Endothelial cell of umbilical vein (primary cell): ENCODE measurements around the gene FYN. TPM values are rescaled to one million over a fixed set of nuclear protein-coding genes. Genes with fewer than 3 reads are reported as not detected.

Experiments
- BruUV-seq: library from RNA; stranded (reverse); fragments of 400-500 nt; replicated peaks from 2 replicates; lab custom pipeline; 2021; lab: Mats Ljungman, UMichigan
- CTCF ChIA-PET: fragments of 300-600, 350-600 bp; sonication (Branson Sonifier 250); formaldehyde crosslinking; loops from one replicate; lab custom pipeline; 2021; ENCODE audit warnings: antibody characterized with exemption, inconsistent platforms; lab: Charles Lee
- POLR2A ChIA-PET: fragments of 300-600, 350-600 bp; sonication (Branson Sonifier 250); formaldehyde crosslinking; loops from one replicate; lab custom pipeline; 2021; ENCODE audit warnings: antibody characterized with exemption, inconsistent platforms; lab: Charles Lee
- DNase-seq: peaks from one replicate; pipeline ENCODE4 v3.0.0-alpha.2; 2011; ENCODE audit warnings: low read depth, low spot score
- FAIRE-seq: peaks from 2 replicates; lab custom pipeline; 2011; peaks lifted over from hg19 to GRCh38; lab: Jason Lieb, UNC
- H2AFZ ChIP-seq: 2 replicates; pipeline ENCODE4 v1.6.0; 2012; ENCODE audit warnings: low read depth, low read length, control low read depth, inconsistent platforms
- H3K27ac ChIP-seq: 2 replicates; pipeline ENCODE4 v1.5.1; 2011; ENCODE audit warnings: low read depth, mild to moderate bottlenecking, control low read depth, low read length, moderate library complexity; ENCODE audit not compliant: insufficient read depth
- H3K27me3 ChIP-seq, 2 experiments: 2 replicates each; pipeline versions ENCODE4 v1.6.0 to v1.6.1; 2011; ENCODE audit warnings: low read length in 2 of 2, mixed read lengths in 1 of 2; ENCODE audit not compliant: control insufficient read depth in 2 of 2, insufficient read depth in 2 of 2
- H3K36me3 ChIP-seq, 2 experiments: 2 replicates in 1 of 2; 3 replicates in 1 of 2; pipeline ENCODE4 v1.5.1; 2011; ENCODE audit warnings: low read length in 2 of 2, mild to moderate bottlenecking in 1 of 2, moderate library complexity in 1 of 2; ENCODE audit not compliant: control insufficient read depth in 2 of 2, insufficient read depth in 2 of 2; ENCODE audit errors: extremely low read depth in 1 of 2
- H3K4me1 ChIP-seq: 3 replicates; pipeline ENCODE4 v1.5.1; 2011; ENCODE audit warnings: mild to moderate bottlenecking, low read length; ENCODE audit not compliant: control insufficient read depth, insufficient read depth; ENCODE audit errors: extremely low read depth
- H3K4me2 ChIP-seq: 2 replicates; pipeline ENCODE4 v1.6.1; 2011; ENCODE audit warnings: low read length, control low read depth, mixed read lengths; ENCODE audit not compliant: insufficient read depth
- H3K4me3 ChIP-seq, 3 experiments: fragments of 200-600 bp in 1 of 3; sonication (generic), shearing (Covaris generic) in 1 of 3; replicated peaks in 1 of 3; 2 replicates each; pipeline ENCODE4 v1.5.1; 2011 to 2016; ENCODE audit warnings: control low read depth in 3 of 3, low read length in 3 of 3, mild to moderate bottlenecking in 2 of 3, inconsistent platforms in 1 of 3, low read depth in 1 of 3, moderate library complexity in 1 of 3; ENCODE audit not compliant: insufficient read depth in 1 of 3
- H3K79me2 ChIP-seq: 2 replicates; pipeline ENCODE4 v1.6.0; 2012; ENCODE audit warnings: low read length, inconsistent platforms; ENCODE audit not compliant: control insufficient read depth, insufficient read depth
- H3K9ac ChIP-seq: replicated peaks from 2 replicates; pipeline ENCODE3; 2011; ENCODE audit warnings: low read length, control low read depth; ENCODE audit not compliant: insufficient read depth; ENCODE audit errors: extremely low read depth
- H3K9me1 ChIP-seq: replicated peaks from 3 replicates; pipeline ENCODE4 v1.6.0; 2011; ENCODE audit warnings: mild to moderate bottlenecking, low read length; ENCODE audit not compliant: control insufficient read depth, insufficient read depth; ENCODE audit errors: extremely low read depth
- H3K9me3 ChIP-seq: replicated peaks from 2 replicates; pipeline ENCODE4 v1.5.1; 2012; ENCODE audit warnings: low read length, inconsistent platforms; ENCODE audit not compliant: control insufficient read depth, insufficient read depth
- H4K20me1 ChIP-seq: replicated peaks from 2 replicates; pipeline ENCODE3; 2011; ENCODE audit warnings: mild to moderate bottlenecking, low read length; ENCODE audit not compliant: control insufficient read depth, insufficient read depth; ENCODE audit errors: extremely low read depth
- CTCF ChIP-seq, 2 donors: IDR thresholded peaks; 1 replicate in 1 of 2; 2 replicates in 1 of 2; pipeline ENCODE4 v1.5.1; 2011; ENCODE audit warnings: low read length in 2 of 2, mild to moderate bottlenecking in 2 of 2, moderate library complexity in 2 of 2, control low read depth in 1 of 2, inconsistent platforms in 1 of 2, low read depth in 1 of 2; ENCODE audit not compliant: insufficient read depth in 1 of 2; ENCODE audit errors: extremely low read depth in 1 of 2
- EZH2 ChIP-seq: IDR thresholded peaks from 2 replicates; pipeline ENCODE4 v1.6.1; 2012; ENCODE audit warnings: borderline replicate concordance, low read depth, mild to moderate bottlenecking, moderate library complexity, low read length, inconsistent platforms; ENCODE audit not compliant: severe bottlenecking
- JUN ChIP-seq: IDR thresholded peaks from 2 replicates; pipeline ENCODE4 v1.6.1; 2011; ENCODE audit warnings: borderline replicate concordance, low read depth; ENCODE audit not compliant: insufficient read length, insufficient read depth
- MYC ChIP-seq: IDR thresholded peaks from one replicate; pipeline ENCODE4 v1.6.1; 2011; ENCODE audit warnings: mild to moderate bottlenecking, low read depth, low read length
- POLR2A ChIP-seq: IDR thresholded peaks from 2 replicates; pipeline ENCODE4 v1.6.1; 2012; ENCODE audit warnings: low read depth, mild to moderate bottlenecking, control low read depth, low read length
- dilution Hi-C: fragments of 300-500 bp; cut with MboI; formaldehyde crosslinking; loops from one replicate; pipeline ENCODE4 v1.15.0; 2019; ENCODE audit warnings: low sequenced_read_pairs; ENCODE audit not compliant: extremely low pct_ligation_motif_present
- intact Hi-C: fragments of 100-400 bp; cut with micrococcal nuclease; formaldehyde crosslinking; loops from one replicate; pipeline ENCODE4 v1.10.0; 2022
- polyA plus RNA-seq, 4 experiments: library from polyadenylated mRNA; depleted of rRNA in 3 of 4; stranded (reverse) in 3 of 4; unstranded in 1 of 4; fragments of >200 nt; gene quantifications; 2 replicates each; pipeline versions ENCODE4 v1.2.1 to v1.2.3, GENCODE V29; 2011 to 2012; ENCODE audit warnings: missing spikeins in 1 of 4
- total RNA-seq: library from RNA; stranded (reverse); gene quantifications from 2 replicates; pipeline ENCODE4 v1.2.3, GENCODE V29; 2021

Gene FYN
- total and polyA plus RNA-seq, 2 donors (not counting 3 experiments of a cell fraction or from before 2014, with no cell fraction given), result 69.0 to 143 TPM

GRCh38 chr6:111792914-111793700, 80.1 kb downstream of the FYN start:
- Histone ChIP-seq H4K20me1 (no peaks in the 10 kb centered on the region), H3K79me2 (peaks cover 13% of the 10 kb centered on the region), H2AFZ (no peak overlapping the region), H3K36me3 (no peaks in the 10 kb centered on the region), H3K4me2 (no peak overlapping the region), H3K9me3 (no peaks in the 10 kb centered on the region), H3K27ac (no peak overlapping the region), H3K4me1 (no peaks in the 10 kb centered on the region), H3K9me1 (no peaks in the 10 kb centered on the region), H3K4me3 (no peak overlapping the region), H3K27me3 (no peaks in the 10 kb centered on the region), H3K9ac (no peak overlapping the region)
- dilution Hi-C loops (no loop called here), intact Hi-C loops (no loop called here)
- FAIRE-seq (no peak), DNase-seq (no peak)
- no peak for TF ChIP-seq POLR2A
- no peak for TF ChIP-seq EZH2
- TF ChIP-seq JUN, result no peak
- TF ChIP-seq CTCF (IDR thresholded peaks at IDR 0.05; ENCODE audit: extremely low read depth in 1 of 2, insufficient read depth in 1 of 2, low read depth in 1 of 2, low read length in 2 of 2), result no peak
- TF ChIP-seq MYC, result no peak
- POLR2A ChIA-PET, result no interaction called here
- no TSS peak for BruUV-seq
- CTCF ChIA-PET, result interaction anchor here (0.8 to 0.9 kb wide), 2 partner anchors 75 to 96 kb away, joined by 3 read pairs; no protein-coding TSS in a partner anchor
